ENCODE data around the gene AOC1. TPM values are rescaled to one million over a fixed set of nuclear protein-coding genes. Genes with fewer than 3 reads are reported as not detected.

The AOC1 gene
- total RNA-seq, 2 experiments from 2014 or later: not detected

DNA sequence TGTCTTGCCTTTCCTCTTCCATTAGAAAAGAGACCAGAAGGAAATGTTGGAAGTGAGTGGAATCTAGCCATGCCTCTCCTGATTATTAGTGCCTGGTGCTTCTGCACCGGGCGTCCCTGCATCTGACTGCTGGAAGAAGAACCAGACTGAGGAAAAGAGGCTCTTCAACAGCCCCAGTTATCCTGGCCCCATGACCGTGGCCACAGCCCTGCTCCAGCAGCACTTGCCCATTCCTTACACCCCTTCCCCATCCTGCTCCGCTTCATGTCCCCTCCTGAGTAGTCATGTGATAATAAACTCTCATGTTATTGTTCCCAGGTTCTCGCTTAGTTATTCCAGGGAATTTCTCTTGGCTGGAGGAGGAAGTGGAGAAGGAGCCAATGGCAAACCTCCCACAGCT lies 47.5 kb upstream of the AOC1 start:
- H3K9me3 ChIP-seq (ENCODE audit: low read length): no peaks in the 10 kb centered on the region
- no peaks in the 10 kb centered on the region for H3K36me3 ChIP-seq (ENCODE audit: insufficient read depth, low read length)
- intact Hi-C loops (cut with micrococcal nuclease; ENCODE audit: unreplicated experiment): no loop called here
- ChIA-PET CTCF (ENCODE audit: unreplicated experiment) (no interaction called here), POLR2A (no interaction called here)
- no peaks in the 10 kb centered on the region for H3K9me2 ChIP-seq (ENCODE audit: insufficient read depth, low read length)
- H3K4me2 ChIP-seq (ENCODE audit: low read length): no peak overlapping the region
- DNase-seq (ENCODE audit: low spot score): no peak
- no peaks in the 10 kb centered on the region for H4K20me1 ChIP-seq (ENCODE audit: insufficient read depth, low read length)
- H2AFZ ChIP-seq (ENCODE audit: low read length): no peak overlapping the region
- no peaks in the 10 kb centered on the region for H3K79me2 ChIP-seq (ENCODE audit: insufficient read depth, low read depth, low read length)
- H3K4me3 ChIP-seq (ENCODE audit: low read depth, low read length, poor library complexity, severe bottlenecking): no peak overlapping the region
- no TSS peak for BruUV-seq (replicated peaks)
- no peak overlapping the region for H3K27ac ChIP-seq (ENCODE audit: low read depth, low read length, poor library complexity, severe bottlenecking)
- TF ChIP-seq EZH2phosphoT487 (IDR thresholded peaks at IDR 0.05; ENCODE audit: borderline replicate concordance, low read depth, low read length) (no peak), CTCF (conservative IDR thresholded peaks at IDR 0.05; ENCODE audit: low read length) (no peak)
- no peaks in the 10 kb centered on the region for H3K4me1 ChIP-seq (ENCODE audit: insufficient read depth, low read length, poor library complexity, severe bottlenecking)

DNA sequence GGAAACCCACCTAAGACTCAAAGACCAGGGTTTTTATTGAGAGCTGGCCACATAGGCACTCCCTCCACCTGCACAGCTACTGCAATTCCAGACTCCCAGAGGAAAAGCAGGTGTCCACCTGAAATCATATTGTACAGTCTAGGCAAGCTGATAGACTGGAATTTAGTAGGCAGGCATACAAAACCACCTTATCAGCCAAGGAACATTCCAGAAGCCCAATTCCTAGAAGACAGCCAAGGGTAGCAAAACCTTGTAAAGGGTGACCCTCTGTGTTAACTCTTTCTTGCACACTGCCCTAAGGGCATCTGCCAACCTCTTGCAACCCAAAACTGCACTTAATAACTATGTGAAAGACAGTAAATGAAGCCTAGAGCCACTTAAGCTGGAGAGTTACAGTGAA lies 46.5 kb upstream of the AOC1 start:
- H3K9me3 ChIP-seq (ENCODE audit: low read length): no peaks in the 10 kb centered on the region
- ChIA-PET CTCF (ENCODE audit: unreplicated experiment) (no interaction called here), POLR2A (no interaction called here)
- no peaks in the 10 kb centered on the region for H3K36me3 ChIP-seq (ENCODE audit: insufficient read depth, low read length)
- H3K4me3 ChIP-seq (ENCODE audit: low read depth, low read length, poor library complexity, severe bottlenecking): no peak overlapping the region
- H3K4me2 ChIP-seq (ENCODE audit: low read length): no peak overlapping the region
- no peaks in the 10 kb centered on the region for H4K20me1 ChIP-seq (ENCODE audit: insufficient read depth, low read length)
- no peaks in the 10 kb centered on the region for H3K4me1 ChIP-seq (ENCODE audit: insufficient read depth, low read length, poor library complexity, severe bottlenecking)
- no peak overlapping the region for H3K27ac ChIP-seq (ENCODE audit: low read depth, low read length, poor library complexity, severe bottlenecking)
- no peak for TF ChIP-seq EZH2phosphoT487 (IDR thresholded peaks at IDR 0.05; ENCODE audit: borderline replicate concordance, low read depth, low read length)
- TF ChIP-seq CTCF (conservative IDR thresholded peaks at IDR 0.05; ENCODE audit: low read length): no peak
- no peaks in the 10 kb centered on the region for H3K9me2 ChIP-seq (ENCODE audit: insufficient read depth, low read length)
- DNase-seq (ENCODE audit: low spot score): no peak
- no peaks in the 10 kb centered on the region for H3K79me2 ChIP-seq (ENCODE audit: insufficient read depth, low read depth, low read length)
- no peak overlapping the region for H2AFZ ChIP-seq (ENCODE audit: low read length)
- BruUV-seq (replicated peaks): no TSS peak
- intact Hi-C loops (cut with micrococcal nuclease; ENCODE audit: unreplicated experiment): no loop called here

GRCh38 chr7:150806454-150806853 lies 45.9 kb upstream of the AOC1 start:
- ChIA-PET POLR2A (no interaction called here), CTCF (ENCODE audit: unreplicated experiment) (no interaction called here)
- intact Hi-C loops (cut with micrococcal nuclease; ENCODE audit: unreplicated experiment): no loop called here
- Histone ChIP-seq H3K4me2 (ENCODE audit: low read length) (no peak overlapping the region), H3K9me2 (ENCODE audit: insufficient read depth, low read length) (no peaks in the 10 kb centered on the region), H4K20me1 (ENCODE audit: insufficient read depth, low read length) (no peaks in the 10 kb centered on the region), H3K4me1 (ENCODE audit: insufficient read depth, low read length, poor library complexity, severe bottlenecking) (no peaks in the 10 kb centered on the region), H3K36me3 (ENCODE audit: insufficient read depth, low read length) (no peaks in the 10 kb centered on the region), H3K79me2 (ENCODE audit: insufficient read depth, low read depth, low read length) (no peaks in the 10 kb centered on the region), H3K9me3 (ENCODE audit: low read length) (no peaks in the 10 kb centered on the region), H3K4me3 (ENCODE audit: low read depth, low read length, poor library complexity, severe bottlenecking) (no peak overlapping the region), H2AFZ (ENCODE audit: low read length) (no peak overlapping the region), H3K27ac (ENCODE audit: low read depth, low read length, poor library complexity, severe bottlenecking) (no peak overlapping the region)
- BruUV-seq (replicated peaks): no TSS peak
- TF ChIP-seq EZH2phosphoT487 (IDR thresholded peaks at IDR 0.05; ENCODE audit: borderline replicate concordance, low read depth, low read length) (no peak), CTCF (conservative IDR thresholded peaks at IDR 0.05; ENCODE audit: low read length) (no peak)
- no peak for DNase-seq (ENCODE audit: low spot score)

Data from OCI-LY7 (cell line).